HCT116 (cell line): ENCODE results near the gene CDKL1. TPM values are rescaled to one million over a fixed set of nuclear protein-coding genes. Genes with fewer than 3 reads are reported as not detected.

ENCODE experiments used
- ATAC-seq: fragments of 200-7000 bp; cut with Tn5 transposase; 2 replicates; pipeline ENCODE4 v1.9.1; 2020; ENCODE audit warnings: mild to moderate bottlenecking, moderate library complexity
- BruUV-seq: library from RNA; stranded (reverse); fragments of 400-500 nt; replicated peaks from 2 replicates; lab custom pipeline; 2021; lab: Mats Ljungman, UMichigan
- CTCF ChIA-PET: fragments of 300-600 bp; sonication (Branson Sonifier 250); formaldehyde crosslinking; loops from one replicate; lab custom pipeline; 2021; ENCODE audit warnings: antibody characterized with exemption; lab: Charles Lee
- POLR2A ChIA-PET: fragments of 300-600, 350-600 bp; sonication (Branson Sonifier 250); formaldehyde crosslinking; loops from one replicate; lab custom pipeline; 2021; ENCODE audit warnings: antibody characterized with exemption; lab: Charles Lee
- RAD21 ChIA-PET, 2 experiments: fragments of 300-600 bp; sonication (Branson Sonifier 250); formaldehyde crosslinking; loops; one replicate each; lab custom pipeline; 2023; ENCODE audit warnings: low total read pairs in 2 of 2; ENCODE audit not compliant: uncharacterized antibody in 2 of 2, unreplicated experiment in 2 of 2, low non-redundant PET in 1 of 2; lab: Charles Lee
- DNase-seq: peaks from one replicate; pipeline ENCODE4 v3.0.0-alpha.2; 2010; ENCODE audit warnings: low read depth, low spot score
- H2AFZ ChIP-seq: fragments of 200-600 bp; shearing (Covaris generic), sonication (generic); 2 replicates; pipeline ENCODE4 v1.6.1; 2017; ENCODE audit warnings: low read depth, mixed run types, mixed read lengths, antibody characterized with exemption, low read length; ENCODE audit not compliant: poor library complexity, severe bottlenecking
- H3K27ac ChIP-seq: 2 replicates; pipeline ENCODE4 v1.5.1; 2012; ENCODE audit warnings: low read depth, low read length
- H3K27me3 ChIP-seq: fragments of 200-600 bp; sonication (generic); 2 replicates; pipeline ENCODE4 v1.6.1; 2016; ENCODE audit warnings: mixed run types, low read length, mixed read lengths; ENCODE audit not compliant: insufficient read depth
- H3K36me3 ChIP-seq, 2 experiments: fragments of 200-500 bp in 1 of 2; fragments of 200-600 bp in 1 of 2; sonication (Bioruptor generic) in 1 of 2; sonication (generic) in 1 of 2; 2 replicates each; pipeline versions ENCODE4 v1.5.1 to v1.6.1; 2014 to 2016; ENCODE audit warnings: low read length in 2 of 2, inconsistent platforms in 1 of 2, mixed read lengths in 1 of 2, mixed run types in 1 of 2; ENCODE audit not compliant: insufficient read depth in 2 of 2, control insufficient read depth in 1 of 2
- H3K4me1 ChIP-seq, 2 experiments: fragments of 200-600 bp in 1 of 2; sonication (generic) in 1 of 2; 2 replicates each; pipeline versions ENCODE4 v1.5.1 to v1.6.1; 2012 to 2017; ENCODE audit warnings: low read length in 2 of 2, inconsistent platforms in 1 of 2, mild to moderate bottlenecking in 1 of 2, mixed read lengths in 1 of 2, mixed run types in 1 of 2, moderate library complexity in 1 of 2; ENCODE audit not compliant: insufficient read depth in 2 of 2, control insufficient read depth in 1 of 2
- H3K4me2 ChIP-seq: fragments of 200-600 bp; sonication (generic); 2 replicates; pipeline ENCODE4 v1.6.1; 2017; ENCODE audit warnings: mixed run types, low read length, mixed read lengths
- H3K4me3 ChIP-seq, 2 experiments: fragments of 200-600 bp in 1 of 2; sonication (generic) in 1 of 2; replicated peaks in 1 of 2; 2 replicates each; pipeline ENCODE4 v1.5.1; 2011 to 2016; ENCODE audit warnings: low read length in 2 of 2, control low read depth in 1 of 2, low read depth in 1 of 2, mild to moderate bottlenecking in 1 of 2, mixed read lengths in 1 of 2, mixed run types in 1 of 2
- H3K79me2 ChIP-seq: fragments of 200-600 bp; sonication (generic); 2 replicates; pipeline ENCODE4 v1.6.1; 2017; ENCODE audit warnings: mild to moderate bottlenecking, mixed run types, low read length, moderate library complexity, mixed read lengths; ENCODE audit not compliant: insufficient read depth
- H3K9ac ChIP-seq: fragments of 200-600 bp; sonication (generic); 2 replicates; pipeline ENCODE4 v1.6.1; 2016; ENCODE audit warnings: low read length, mixed read lengths
- H3K9me2 ChIP-seq: fragments of 200-600 bp; sonication (generic), shearing (Covaris generic); 2 replicates; pipeline ENCODE4 v1.6.1; 2017; ENCODE audit warnings: mixed run types, mild to moderate bottlenecking, moderate library complexity; ENCODE audit not compliant: insufficient read depth
- H3K9me3 ChIP-seq, 2 experiments: fragments of 200-500 bp in 1 of 2; fragments of 200-600 bp in 1 of 2; sonication (Bioruptor generic) in 1 of 2; sonication (generic) in 1 of 2; 2 replicates each; pipeline ENCODE4 v1.6.1; 2014 to 2017; ENCODE audit warnings: low read length in 2 of 2, mixed read lengths in 2 of 2, inconsistent platforms in 1 of 2, low read depth in 1 of 2, mild to moderate bottlenecking in 1 of 2, mixed run types in 1 of 2, moderate library complexity in 1 of 2; ENCODE audit not compliant: control insufficient read depth in 1 of 2, insufficient read depth in 1 of 2
- H4K20me1 ChIP-seq: fragments of 200-600 bp; sonication (generic), shearing (Covaris generic); 2 replicates; pipeline ENCODE4 v1.6.1; 2017; ENCODE audit warnings: mixed run types, mild to moderate bottlenecking, moderate library complexity; ENCODE audit not compliant: insufficient read depth
- CBX3 ChIP-seq: IDR thresholded peaks from 2 replicates; pipeline ENCODE4 v1.6.1; 2012; ENCODE audit warnings: low read depth
- CTCF ChIP-seq, 3 experiments: fragments of 200-600 bp in 1 of 3; sonication (generic) in 1 of 3; IDR thresholded peaks in 2 of 3; conservative IDR thresholded peaks in 1 of 3; 2 replicates each; pipeline ENCODE4 v1.5.1; 2012 to 2017; ENCODE audit warnings: low read depth in 2 of 3, low read length in 2 of 3, antibody characterized with exemption in 1 of 3, borderline replicate concordance in 1 of 3, control low read depth in 1 of 3, mild to moderate bottlenecking in 1 of 3, mixed read lengths in 1 of 3, mixed run types in 1 of 3, moderate library complexity in 1 of 3; ENCODE audit not compliant: insufficient read depth in 1 of 3
- EGR1 ChIP-seq: IDR thresholded peaks from 2 replicates; pipeline ENCODE4 v1.6.1; 2012; ENCODE audit warnings: low read depth
- EZH2 ChIP-seq: fragments of 200-600 bp; sonication (generic); IDR thresholded peaks from 2 replicates; pipeline ENCODE4 v1.6.1; 2017; ENCODE audit warnings: antibody characterized with exemption, mixed run types
- FOSL1 ChIP-seq: IDR thresholded peaks from 2 replicates; pipeline ENCODE4 v1.6.1; 2012; ENCODE audit warnings: low read depth
- JUND ChIP-seq: IDR thresholded peaks from 2 replicates; pipeline ENCODE4 v1.6.1; 2012
- MAX ChIP-seq: IDR thresholded peaks from 2 replicates; pipeline ENCODE4 v1.6.1; 2012
- POLR2AphosphoS5 ChIP-seq: IDR thresholded peaks from 2 replicates; pipeline ENCODE4 v1.6.1; 2011; ENCODE audit warnings: mild to moderate bottlenecking, low read depth, low read length, moderate library complexity
- SP1 ChIP-seq: IDR thresholded peaks from 2 replicates; pipeline ENCODE4 v1.6.1; 2012; ENCODE audit warnings: low read depth
- TCF7L2 ChIP-seq: IDR thresholded peaks from 2 replicates; pipeline ENCODE4 v1.7.0; 2011; ENCODE audit warnings: borderline replicate concordance, inconsistent platforms; ENCODE audit not compliant: insufficient read depth, insufficient read length; ENCODE audit errors: extremely low read depth
- ZFX ChIP-seq: fragments of 450-650 bp; IDR thresholded peaks from 2 replicates; pipeline ENCODE4 v1.6.1; 2017
- intact Hi-C: fragments of 100-400 bp; cut with micrococcal nuclease; formaldehyde crosslinking; loops from 2 replicates; pipeline ENCODE4 v1.10.0; 2022
- total RNA-seq: library from RNA; stranded (reverse); gene quantifications from one replicate; pipeline ENCODE4 v1.2.1, GENCODE V29; 2021; ENCODE audit not compliant: unreplicated experiment

CDKL1 gene
- total RNA-seq, 1 experiment from 2014 or later = 7.1 TPM

DNA sequence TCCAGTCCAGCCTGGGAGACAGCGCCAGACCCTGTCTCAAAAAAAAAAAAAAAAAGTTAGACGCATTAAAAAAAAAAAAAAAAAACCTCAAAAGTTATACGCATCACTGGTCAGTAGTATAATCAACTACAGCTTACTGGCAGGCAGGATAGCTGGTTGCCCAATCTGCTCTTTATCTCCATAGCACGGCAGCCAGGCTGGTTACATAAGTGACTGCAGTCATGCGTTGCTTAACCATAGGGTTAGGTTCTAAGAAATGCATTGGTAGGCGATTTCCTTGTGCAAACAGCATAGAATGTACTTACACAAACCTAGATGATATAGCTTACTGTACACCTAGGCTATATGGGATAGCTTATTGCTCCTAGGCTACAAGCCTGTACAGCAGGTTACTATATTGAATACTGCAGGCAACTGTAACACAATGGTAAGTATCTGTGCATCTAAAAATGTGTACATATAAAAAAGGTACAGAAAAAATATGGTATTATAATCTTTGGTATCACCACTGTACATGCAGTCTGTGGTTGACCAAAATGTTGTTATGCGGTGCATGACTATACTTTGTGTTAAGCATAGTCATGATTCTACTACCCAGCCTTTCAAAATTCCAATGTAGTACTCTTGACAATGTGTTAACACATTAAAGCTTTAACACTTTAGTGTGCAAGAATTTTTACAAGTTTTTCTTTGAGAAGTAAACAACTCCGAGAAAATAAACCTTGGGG is 92.8 kb downstream of the CDKL1 start:
- no peak for TF ChIP-seq TCF7L2
- no peak for TF ChIP-seq MAX
- no peak for TF ChIP-seq FOSL1
- TF ChIP-seq CTCF (IDR thresholded peaks at IDR 0.05 in 2 of 3, conservative IDR thresholded peaks at IDR 0.05 in 1 of 3; ENCODE audit: borderline replicate concordance in 1 of 3, insufficient read depth in 1 of 3, low read depth in 2 of 3, low read length in 2 of 3) = no peak
- no peak for TF ChIP-seq ZFX
- no peak for TF ChIP-seq EGR1
- TF ChIP-seq CBX3 = no peak
- no peak for TF ChIP-seq JUND
- TF ChIP-seq SP1 = no peak
- no peak for TF ChIP-seq EZH2
- no peak for TF ChIP-seq POLR2AphosphoS5
- Histone ChIP-seq H3K36me3 (peaks cover 0 to 3% of the 10 kb centered on the region in 2 experiments; a peak in 1 of 4 replicates), H3K27ac (no peak overlapping the region), H3K4me2 (no peak overlapping the region), H3K9me3 (no peaks in the 10 kb centered on the region), H3K79me2 (peaks cover 48% of the 10 kb centered on the region), H3K9ac (no peak overlapping the region), H4K20me1 (no peaks in the 10 kb centered on the region), H2AFZ (no peak overlapping the region), H3K27me3 (no peaks in the 10 kb centered on the region), H3K9me2 (no peaks in the 10 kb centered on the region), H3K4me1 (no peaks in the 10 kb centered on the region), H3K4me3 (no peak overlapping the region)
- ChIA-PET CTCF (interaction anchor here (1.2 kb wide), 1 partner anchor 14 kb away, joined by 5 read pairs; no protein-coding TSS in a partner anchor), RAD21 (no interaction called here), POLR2A (no interaction called here)
- DNase-seq (no peak), ATAC-seq (no peak)
- BruUV-seq = no TSS peak
- intact Hi-C loops = no loop called here
